Bronchial epithelial cell (primary cell): ENCODE measurements around the gene NAV3. TPM values are rescaled to one million over a fixed set of nuclear protein-coding genes. Genes with fewer than 3 reads are reported as not detected.
A peak's percentile ranks its signal among the peaks of the same experiment; 100 is the strongest.

Source experiments
- DNase-seq: peaks from one replicate; pipeline ENCODE4 v3.0.0-alpha.2; 2010; ENCODE audit warnings: low read depth
- FAIRE-seq: peaks from 2 replicates; lab custom pipeline; 2011; peaks lifted over from hg19 to GRCh38; lab: Jason Lieb, UNC
- H3K27me3 ChIP-seq: 2 replicates; pipeline ENCODE4 v1.5.1; 2011; ENCODE audit warnings: low read length; ENCODE audit not compliant: control insufficient read depth, insufficient read depth
- H3K36me3 ChIP-seq: 2 replicates; pipeline ENCODE4 v1.5.1; 2011; ENCODE audit warnings: low read length; ENCODE audit not compliant: control insufficient read depth, insufficient read depth
- H3K4me3 ChIP-seq: 2 replicates; pipeline ENCODE4 v1.5.1; 2011; ENCODE audit warnings: mild to moderate bottlenecking, low read depth, low read length, control low read depth
- CTCF ChIP-seq: IDR thresholded peaks from 2 replicates; pipeline ENCODE4 v1.5.1; 2011; ENCODE audit warnings: mild to moderate bottlenecking, moderate library complexity, low read length, control low read depth, inconsistent platforms; ENCODE audit not compliant: insufficient read depth, severe bottlenecking
- total RNA-seq: library from RNA; depleted of rRNA; stranded (reverse); fragments of >200 nt; gene quantifications from 2 replicates; pipeline ENCODE4 v1.2.1, GENCODE V29; 2014

NAV3 gene
- total RNA-seq, 1 donor from 2014 or later = 1.6 TPM

GRCh38 chr12:78194448-78194847 is 363.8 kb downstream of the NAV3 start:
- FAIRE-seq (no peak), DNase-seq (peak; percentile 70)
- TF ChIP-seq CTCF = no peak
- Histone ChIP-seq H3K36me3 (no peaks in the 10 kb centered on the region), H3K4me3 (no peak overlapping the region), H3K27me3 (no peaks in the 10 kb centered on the region)

- no peaks in the 10 kb centered on the region for H3K36me3 ChIP-seq
- no peak for DNase-seq
- H3K4me3 ChIP-seq = no peak overlapping the region
- no peak for TF ChIP-seq CTCF
- no peak for FAIRE-seq
- H3K27me3 ChIP-seq = no peaks in the 10 kb centered on the region
These were observed 368.2 kb downstream of the NAV3 start for GRCh38 chr12:78198896-78199295.

GRCh38 chr12:78199926-78200325 is 369.2 kb downstream of the NAV3 start:
- Histone ChIP-seq H3K36me3 (no peaks in the 10 kb centered on the region), H3K27me3 (no peaks in the 10 kb centered on the region), H3K4me3 (no peak overlapping the region)
- no peak for DNase-seq
- no peak for TF ChIP-seq CTCF
- FAIRE-seq = no peak

DNA sequence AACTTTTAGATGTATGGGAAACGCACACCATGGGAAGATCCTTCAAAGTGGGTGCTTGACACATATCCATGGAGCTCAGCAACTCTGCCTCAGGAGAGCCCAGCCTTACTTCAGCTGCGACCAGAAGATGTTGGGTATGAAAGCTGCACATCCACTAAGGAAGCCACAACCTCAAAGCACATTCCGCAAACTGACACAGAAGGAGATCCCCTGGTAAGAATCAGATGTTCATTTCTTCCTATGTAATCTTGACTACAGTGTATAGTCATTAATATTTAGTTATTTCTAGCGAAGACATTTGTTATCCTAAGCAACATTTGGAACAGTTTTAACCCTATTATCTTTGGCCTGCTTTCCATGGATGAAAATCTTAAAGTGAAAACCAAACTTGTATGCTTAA is 374.2 kb downstream of the NAV3 start:
- Histone ChIP-seq H3K36me3 (no peaks in the 10 kb centered on the region), H3K27me3 (no peaks in the 10 kb centered on the region), H3K4me3 (no peak overlapping the region)
- no peak for TF ChIP-seq CTCF
- no peak for DNase-seq
- no peak for FAIRE-seq

GRCh38 chr12:78208092-78208491 is 377.4 kb downstream of the NAV3 start:
- no peak overlapping the region for H3K4me3 ChIP-seq
- FAIRE-seq = no peak
- H3K27me3 ChIP-seq = no peaks in the 10 kb centered on the region
- H3K36me3 ChIP-seq = no peaks in the 10 kb centered on the region
- DNase-seq = peak; percentile 9
- TF ChIP-seq CTCF = no peak

DNA sequence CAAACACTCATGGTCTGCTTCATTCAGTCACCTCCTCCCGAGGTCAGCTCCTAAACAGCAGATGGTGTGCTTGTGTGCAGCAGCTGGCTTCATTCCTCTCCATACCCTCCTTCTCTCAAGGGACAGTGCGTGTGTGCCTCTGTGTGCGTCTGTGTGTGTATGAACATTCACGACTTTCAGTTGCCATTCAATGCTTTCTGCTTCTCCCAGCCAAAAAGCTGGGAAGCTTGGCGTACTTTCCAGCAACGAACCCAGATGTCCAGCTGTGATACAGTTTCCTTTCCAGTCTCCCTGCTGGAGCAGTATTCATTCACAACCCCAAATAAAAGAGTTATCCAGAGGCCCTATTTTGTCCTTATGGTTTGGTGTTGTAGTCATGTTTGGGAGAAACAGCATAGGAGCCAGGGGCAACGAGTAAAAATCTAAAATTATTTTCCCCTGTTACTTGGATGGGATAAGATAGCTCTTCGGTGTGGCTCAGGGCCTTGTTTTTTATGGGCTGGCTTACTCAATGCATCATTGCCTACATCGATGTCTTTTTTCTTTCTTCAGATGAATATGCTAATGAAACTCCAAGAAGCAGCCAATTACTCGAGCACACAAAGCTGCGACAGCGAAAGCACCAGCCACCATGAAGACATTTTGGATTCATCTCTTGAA is 379.3 kb downstream of the NAV3 start:
- Histone ChIP-seq H3K36me3 (no peaks in the 10 kb centered on the region), H3K4me3 (no peak overlapping the region), H3K27me3 (no peaks in the 10 kb centered on the region)
- DNase-seq (no peak), FAIRE-seq (peak; percentile 13)
- no peak for TF ChIP-seq CTCF
